ENCODE results near the gene CACNA1S.

Gene CACNA1S

GRCh38 chr1:201140235-201140940 lies 28.2 kb upstream of the CACNA1S start:
- no peak for DNase-seq (ENCODE audit: low read depth in 3 of 3)

GRCh38 chr1:201139756-201140155 lies 27.5 kb upstream of the CACNA1S start:
- DNase-seq (ENCODE audit: low read depth in 3 of 3): no peak

DNA sequence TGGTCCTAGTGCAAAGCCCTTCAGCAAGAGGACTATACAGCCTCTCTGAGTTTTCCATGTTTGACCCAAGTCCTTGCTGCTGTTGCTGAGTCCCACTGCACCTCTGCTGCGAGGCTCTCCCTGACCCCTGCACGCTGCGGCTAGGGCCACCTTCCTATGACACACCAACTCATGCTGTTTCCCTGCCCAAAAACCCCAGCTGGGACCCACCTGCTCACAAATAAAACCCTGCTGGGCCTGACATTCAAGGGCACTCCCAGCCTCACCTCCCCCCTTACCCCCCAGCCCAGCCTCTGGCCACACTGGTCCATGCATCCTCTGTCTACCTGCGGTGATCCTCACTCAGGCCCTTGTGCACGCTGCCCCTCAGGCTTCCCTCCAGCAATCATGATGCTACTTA lies 27.1 kb upstream of the CACNA1S start:
- DNase-seq (ENCODE audit: low read depth in 3 of 3): no peak

- DNase-seq (ENCODE audit: low read depth in 3 of 3): no peak
These were observed 26.1 kb upstream of the CACNA1S start for GRCh38 chr1:201138311-201138840.

- no peak for DNase-seq (ENCODE audit: low read depth in 3 of 3)
These were observed 25.5 kb upstream of the CACNA1S start for GRCh38 chr1:201137579-201138310.

- DNase-seq (ENCODE audit: low read depth in 3 of 3): no peak
These were observed 24.8 kb upstream of the CACNA1S start for GRCh38 chr1:201137024-201137392.

GRCh38 chr1:201136355-201137023 lies 24.3 kb upstream of the CACNA1S start:
- DNase-seq (ENCODE audit: low read depth in 3 of 3): no peak

DNA sequence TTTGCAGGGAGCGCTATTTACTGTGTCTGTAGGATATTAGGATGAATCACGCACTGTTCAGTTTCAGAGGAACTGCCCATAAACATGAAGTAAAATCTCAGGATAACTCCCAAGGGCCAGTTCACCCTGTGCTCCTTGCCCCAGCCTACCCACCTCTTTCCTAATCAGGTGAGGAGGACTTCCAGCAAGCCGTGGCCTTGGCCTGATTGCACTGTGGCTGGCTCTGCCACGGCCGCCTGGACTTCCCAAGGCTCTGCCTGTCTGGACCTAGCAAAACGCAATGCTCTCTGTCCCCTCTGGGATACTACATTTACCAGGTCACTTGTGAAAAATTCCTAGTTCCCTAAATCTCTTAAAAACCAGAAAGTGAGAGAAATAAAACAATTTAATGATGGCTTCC lies 22.2 kb upstream of the CACNA1S start:
- DNase-seq (ENCODE audit: low read depth in 3 of 3): no peak

DNA sequence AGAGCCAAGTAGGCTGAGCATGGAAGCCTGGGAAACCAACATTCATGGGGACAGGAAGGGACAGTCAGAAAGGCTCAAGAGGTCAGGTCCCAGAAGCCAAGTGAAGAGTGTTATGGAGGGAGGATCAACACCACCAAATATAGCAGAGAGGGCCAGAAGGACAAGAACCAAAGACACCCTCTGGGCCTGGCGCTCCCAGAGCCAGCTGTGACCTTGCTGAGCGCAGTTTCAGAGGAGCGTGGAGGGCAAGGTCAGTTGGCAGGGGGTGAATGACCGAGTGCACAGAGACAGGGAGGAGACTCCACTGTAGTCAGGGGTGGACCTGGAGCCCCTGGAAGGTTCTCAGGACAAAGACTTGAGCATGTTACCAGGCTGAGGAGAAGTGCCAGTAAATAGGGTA lies 19.2 kb upstream of the CACNA1S start:
- no peak for DNase-seq (ENCODE audit: low read depth in 3 of 3)

GRCh38 chr1:201128962-201129361 lies 16.7 kb upstream of the CACNA1S start:
- DNase-seq (ENCODE audit: low read depth in 3 of 3): no peak

- DNase-seq (ENCODE audit: low read depth in 3 of 3): no peak
These were observed 16.2 kb upstream of the CACNA1S start for GRCh38 chr1:201128476-201128875.

DNA sequence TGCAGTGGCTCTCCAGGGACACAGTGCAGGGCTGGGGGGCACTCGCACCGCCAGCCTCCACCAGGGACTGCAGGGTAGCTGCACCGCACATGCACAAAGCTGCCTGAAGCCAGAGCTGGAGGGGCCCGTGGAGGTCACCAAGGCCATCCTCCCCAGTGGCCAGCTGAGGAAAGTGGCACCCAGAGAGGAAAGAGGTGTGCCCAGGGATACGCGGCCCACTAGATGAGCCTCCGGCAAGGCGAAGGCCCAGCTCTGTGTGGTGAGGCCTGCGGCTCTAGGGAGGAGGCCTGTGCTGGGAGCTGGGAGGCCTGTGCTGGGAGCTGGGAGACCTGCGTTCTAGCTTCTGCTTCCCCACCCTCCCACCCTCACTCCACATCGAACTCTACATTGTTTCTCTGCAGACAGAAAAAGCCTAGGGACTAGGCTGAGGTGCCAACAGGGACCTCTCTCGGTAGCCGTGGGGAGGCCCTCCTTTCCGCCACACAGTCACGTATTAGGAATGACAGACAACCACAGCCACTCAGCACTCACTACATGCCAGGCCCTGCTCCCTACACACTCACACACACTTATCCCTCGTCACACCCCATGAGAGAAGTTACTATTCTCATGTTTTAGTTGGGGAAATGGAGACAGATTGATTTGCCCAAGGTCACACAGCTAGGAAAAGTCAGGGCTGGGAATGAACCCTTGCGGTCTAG lies 15.7 kb upstream of the CACNA1S start:
- DNase-seq (ENCODE audit: low read depth in 3 of 3): no peak

- no peak for DNase-seq (ENCODE audit: low read depth in 3 of 3)
These were observed 14.9 kb upstream of the CACNA1S start, which contains the start of gene ASCL5 for GRCh38 chr1:201126832-201127754. ASCL5 (minus strand) TSS chr1:201127184; CDS start chr1:201115372, 11,812 bp downstream.

DNA sequence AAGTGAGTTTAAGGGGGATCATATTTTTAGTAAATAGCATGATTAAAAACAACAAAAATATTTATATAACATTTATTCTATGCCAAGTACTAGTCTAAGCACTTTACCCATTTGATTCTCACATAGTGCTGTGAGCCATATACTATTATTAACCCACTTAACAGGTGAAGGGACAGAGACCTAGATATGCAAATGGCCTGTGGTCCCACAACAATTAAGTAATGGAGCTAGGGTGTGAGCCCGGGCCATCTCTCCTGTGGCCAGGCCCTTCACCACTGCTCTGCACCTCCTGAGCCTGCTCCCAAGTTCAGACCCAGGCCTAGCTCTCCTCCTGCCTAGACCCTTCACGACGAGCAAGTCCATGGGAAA lies 14.2 kb upstream of the CACNA1S start:
- no peak for DNase-seq (ENCODE audit: low read depth in 3 of 3)

GRCh38 chr1:201125800-201126199 lies 13.6 kb upstream of the CACNA1S start:
- DNase-seq (ENCODE audit: low read depth in 3 of 3): no peak

- DNase-seq (ENCODE audit: low read depth in 3 of 3): no peak
These were observed 12.8 kb upstream of the CACNA1S start for GRCh38 chr1:201125019-201125418.

DNA sequence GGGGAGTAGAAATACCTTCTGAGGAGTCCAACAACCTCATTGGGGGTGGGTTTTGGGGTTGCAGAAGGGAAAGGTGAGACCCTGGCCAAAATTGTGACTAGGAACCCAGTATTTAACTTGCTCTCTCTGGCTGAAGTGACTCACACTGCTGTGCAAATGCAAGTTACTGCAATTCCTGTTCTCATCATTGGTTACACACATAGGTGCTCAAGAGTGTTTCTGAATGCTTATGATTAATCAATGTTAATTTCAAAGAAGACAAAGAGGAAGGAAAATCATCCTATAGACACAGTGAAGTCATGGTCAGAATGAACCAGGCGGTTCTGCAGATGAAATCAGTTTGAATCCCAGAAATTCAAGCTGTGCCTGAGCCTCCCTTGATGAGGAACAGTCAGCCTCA lies 11.6 kb upstream of the CACNA1S start:
- DNase-seq (ENCODE audit: low read depth in 3 of 3): no peak

DNA sequence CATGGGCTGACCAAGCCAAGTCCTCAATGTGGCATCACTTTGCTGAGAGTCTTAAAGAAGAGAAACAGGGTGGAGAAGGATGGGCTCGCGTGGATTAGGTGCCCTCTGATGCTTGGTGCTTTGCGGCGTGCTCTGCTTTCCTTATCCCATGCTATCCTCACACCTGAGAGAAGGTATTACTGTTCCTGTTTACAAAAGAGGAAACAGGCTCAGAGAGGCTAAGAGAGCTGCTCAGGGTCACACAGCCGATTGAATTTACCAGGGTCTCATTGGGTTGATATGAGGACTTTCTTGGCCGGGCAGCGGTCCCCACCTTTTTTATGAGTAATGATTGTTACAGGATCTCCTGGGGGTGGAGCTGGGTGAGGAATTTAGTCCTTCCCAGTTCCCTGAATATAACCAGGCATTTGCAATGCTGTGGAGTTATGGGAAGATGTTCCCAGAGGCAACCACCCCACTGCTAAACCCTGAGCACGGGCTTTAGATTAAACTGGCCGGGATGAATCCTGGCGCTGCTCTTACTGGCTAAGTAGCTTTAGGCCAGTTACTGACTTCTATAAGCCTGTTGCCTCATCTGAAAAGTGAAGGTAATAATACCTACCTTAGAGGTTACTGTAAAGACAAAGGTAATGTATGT lies 10.2 kb upstream of the CACNA1S start:
- DNase-seq (ENCODE audit: low read depth in 3 of 3): no peak

GRCh38 chr1:201119206-201120197 lies 7.3 kb upstream of the CACNA1S start:
- DNase-seq (ENCODE audit: low read depth in 3 of 3): peak; percentile 21 to 57 (median 32)
